ENCODE measurements around the gene THEMIS2.
"Not testable (repeated sequence)": the region's sequence is repeated elsewhere in the genome, so short reads cannot be mapped to it uniquely, and the experiment has no call there.

The THEMIS2 gene

DNA sequence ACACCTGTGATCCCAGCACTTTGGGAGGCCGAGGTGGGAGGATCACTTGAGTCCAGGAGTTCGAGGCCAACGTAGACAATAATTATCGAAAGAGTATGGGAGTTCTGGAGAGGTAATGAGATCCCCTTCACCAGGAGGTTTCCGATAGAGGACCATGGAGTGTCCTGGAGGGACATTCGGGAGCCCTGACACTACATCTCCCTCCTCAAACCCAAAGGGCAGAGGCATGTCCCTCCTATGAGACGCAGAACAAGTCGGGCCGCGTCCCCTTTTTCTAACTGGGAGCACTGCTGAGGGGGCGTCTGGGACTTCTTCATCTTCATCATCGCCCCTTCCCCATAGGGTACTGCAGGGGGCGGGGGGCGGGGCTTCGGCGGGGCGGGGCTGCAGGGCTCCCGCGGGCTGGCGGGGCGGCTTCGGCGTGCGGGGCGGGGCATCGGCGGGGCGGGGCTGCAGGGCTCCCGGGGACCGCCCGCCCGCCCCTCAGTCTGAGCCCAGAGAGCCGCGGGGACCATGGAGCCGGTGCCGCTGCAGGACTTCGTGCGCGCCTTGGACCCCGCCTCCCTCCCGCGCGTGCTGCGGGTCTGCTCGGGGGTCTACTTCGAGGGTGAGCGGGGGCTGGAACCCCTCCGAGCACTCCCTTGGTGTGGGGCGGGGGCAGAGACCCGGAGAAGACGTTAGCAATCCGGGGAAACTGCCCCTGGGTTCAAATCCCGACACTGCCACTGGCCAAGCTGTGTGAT lies at the start of gene THEMIS2:
Gene THEMIS2, plus strand, starts transcription at position 486 of the 743 bp plus-strand sequence. Its CDS starts 28 bp downstream, at position 514.
- DNase-seq, result peak; percentile 78

DNA sequence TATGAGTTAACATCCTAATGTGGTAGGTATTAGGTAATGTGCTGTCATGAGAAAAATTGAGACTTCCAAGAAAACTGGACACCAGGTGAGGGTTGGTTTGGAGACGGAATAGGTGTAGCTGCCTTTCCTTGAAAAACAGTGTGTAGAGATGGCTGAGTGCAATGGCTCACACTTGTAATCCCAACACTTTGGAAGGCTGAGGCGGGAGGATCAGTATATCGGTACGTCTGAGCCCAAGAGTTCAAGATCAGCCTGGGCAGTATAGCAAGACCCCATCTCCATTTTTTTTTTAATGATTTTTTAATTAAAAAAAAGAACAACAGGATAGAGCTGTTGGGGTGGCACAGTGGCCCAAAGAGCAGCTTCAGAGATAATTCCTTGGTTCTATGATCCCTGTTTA lies 48.6 kb upstream of the THEMIS2 start:
- DNase-seq, result no peak

DNA sequence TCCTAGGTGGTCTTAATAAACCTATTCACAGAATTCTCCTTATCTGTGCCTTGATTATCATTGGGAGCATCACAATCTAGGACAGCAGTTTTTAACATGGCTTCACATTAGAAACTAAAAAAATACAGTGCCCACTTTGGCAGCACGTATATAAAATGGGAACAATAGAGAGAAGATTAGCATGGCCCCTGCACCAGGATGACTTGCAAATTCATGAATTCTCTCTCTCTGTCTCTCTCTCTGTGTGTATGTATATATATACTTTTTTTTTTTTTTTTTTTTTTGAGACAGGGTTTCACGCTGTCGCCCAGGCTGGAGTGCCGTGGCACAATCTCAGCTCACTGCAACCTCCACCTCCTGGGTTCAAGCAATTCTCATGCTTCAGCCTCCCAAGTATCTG lies 47.9 kb upstream of the THEMIS2 start:
- DNase-seq, result no peak

DNA sequence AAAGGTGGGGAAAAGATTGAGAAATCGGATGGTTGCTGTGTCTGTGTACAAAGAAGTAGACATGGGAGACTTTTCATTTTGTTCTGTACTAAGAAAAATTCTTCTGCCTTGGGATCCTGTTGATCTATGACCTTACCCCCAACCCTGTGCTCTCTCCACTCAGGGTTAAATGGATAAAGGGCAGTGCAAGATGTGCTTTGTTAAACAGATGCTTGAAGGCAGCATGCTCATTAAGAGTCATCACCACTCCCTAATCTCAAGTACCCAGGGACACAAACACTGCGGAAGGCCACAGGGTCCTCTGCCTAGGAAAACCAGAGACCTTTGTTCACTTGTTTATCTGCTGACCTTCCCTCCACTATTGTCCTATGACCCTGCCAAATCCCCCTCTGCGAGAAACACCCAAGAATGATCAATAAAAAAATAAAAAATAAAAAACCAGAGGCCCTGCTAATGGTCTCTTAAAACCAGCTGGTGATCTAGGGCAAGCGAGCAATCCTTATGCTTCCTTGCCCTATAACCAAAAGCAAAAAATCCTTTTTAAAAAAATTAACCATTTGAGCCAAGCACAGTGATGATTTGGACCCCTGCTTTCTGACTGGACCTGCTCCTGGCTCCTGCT lies 42.9 kb upstream of the THEMIS2 start:
- DNase-seq, result peak; percentile 34

DNA sequence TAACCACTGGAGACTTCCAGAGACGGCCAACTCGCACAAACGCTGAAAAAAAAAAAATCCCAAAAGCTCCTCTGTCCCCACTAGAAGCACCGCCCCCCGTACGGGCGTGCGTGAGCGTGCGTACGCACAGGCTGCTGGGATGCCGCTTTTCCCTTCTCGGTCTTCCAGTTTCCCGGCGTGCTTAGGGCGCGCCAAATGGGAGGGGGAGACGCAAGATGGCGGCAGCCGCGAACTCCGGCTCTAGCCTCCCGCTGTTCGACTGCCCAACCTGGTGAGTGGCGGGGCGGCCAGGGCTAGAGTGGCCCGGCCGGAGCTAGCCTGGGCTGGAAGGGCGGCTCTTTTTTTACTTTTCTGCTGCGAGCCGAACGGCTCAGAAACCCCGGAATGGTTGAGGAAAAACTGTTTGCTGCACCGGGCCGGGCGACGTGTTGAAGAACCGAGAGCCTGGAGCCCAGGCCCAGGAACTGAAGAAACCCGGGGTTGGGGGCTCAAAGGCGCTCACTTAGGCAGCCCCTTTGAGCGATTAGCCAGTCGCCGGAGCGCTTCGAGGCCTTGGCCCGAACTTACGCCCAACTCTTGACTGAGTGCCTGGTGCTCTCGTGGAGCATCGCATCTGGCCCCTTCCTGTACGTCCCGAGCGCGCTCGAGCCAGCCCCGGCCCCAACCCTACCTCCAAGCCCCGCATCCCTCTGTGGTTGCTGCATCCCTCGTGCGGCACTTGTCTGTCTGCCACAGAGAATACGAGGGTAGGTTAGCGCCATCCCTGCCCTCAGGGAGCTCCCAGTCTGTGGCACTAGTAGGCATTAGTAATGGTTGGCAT lies 41.5 kb upstream of the THEMIS2 start, which contains the start of gene PPP1R8:
Gene PPP1R8, plus strand, starts transcription at position 162 of the 820 bp plus-strand sequence. Its CDS starts 54 bp downstream, at position 216.
- peak; percentile 99 for DNase-seq

DNA sequence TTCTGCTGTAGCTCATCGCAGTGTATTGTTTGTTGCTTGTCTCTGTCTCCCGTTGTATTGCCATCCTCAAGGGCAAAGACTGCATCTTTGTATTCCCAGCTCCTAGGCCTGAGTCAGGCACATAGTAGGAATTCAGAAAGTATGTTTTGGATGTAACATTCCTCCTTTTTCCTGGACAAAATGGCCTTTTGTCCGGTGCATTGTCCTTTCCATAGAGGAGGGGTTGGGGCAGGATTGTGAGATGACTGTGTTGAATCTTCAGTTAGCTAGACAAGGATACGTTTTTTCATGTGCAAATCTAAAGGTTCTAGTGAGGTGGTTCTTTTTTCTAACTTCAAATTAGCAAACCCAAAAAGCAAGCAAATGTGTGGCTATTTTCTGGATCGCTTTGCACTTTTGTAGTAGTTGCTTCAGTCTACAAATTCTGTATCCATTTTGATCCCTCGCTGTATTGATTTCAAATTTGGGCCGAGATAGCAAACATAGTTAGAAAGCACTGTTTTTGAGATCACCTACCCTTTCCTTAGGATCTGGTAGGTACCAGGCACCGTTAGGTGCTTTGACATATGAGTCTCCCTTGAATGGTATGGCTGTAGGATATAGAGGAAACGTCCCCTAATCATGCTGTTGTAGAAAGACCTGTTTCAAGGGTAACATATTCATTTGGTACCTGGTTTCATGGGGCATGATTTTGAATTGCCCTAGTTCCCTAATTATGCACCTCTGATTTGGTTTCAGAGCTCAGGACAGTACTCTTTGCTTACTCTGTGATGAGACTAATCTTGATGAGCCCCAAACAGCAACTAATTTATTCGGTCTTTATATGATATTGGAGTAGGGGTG lies 40.6 kb upstream of the THEMIS2 start:
- no peak for DNase-seq

DNA sequence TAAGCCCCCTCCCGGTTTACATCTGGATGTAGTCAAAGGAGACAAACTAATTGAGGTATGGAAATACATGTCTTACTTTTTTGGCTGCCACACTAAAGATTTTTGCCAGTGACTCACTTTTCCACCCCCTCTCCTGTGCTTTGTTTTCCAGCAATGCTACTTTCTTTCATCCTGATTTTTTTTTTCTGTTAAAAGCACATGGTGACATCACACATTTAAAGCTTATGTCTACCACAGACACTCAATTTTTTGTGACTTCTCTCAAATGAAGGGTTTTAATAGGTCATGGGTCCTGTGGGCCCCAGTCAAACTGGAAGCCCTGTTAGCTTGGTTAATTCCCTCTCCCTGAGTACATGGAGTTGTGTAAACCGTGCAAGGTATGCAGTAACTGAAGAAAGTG lies 39.6 kb upstream of the THEMIS2 start:
- no peak for DNase-seq

DNA sequence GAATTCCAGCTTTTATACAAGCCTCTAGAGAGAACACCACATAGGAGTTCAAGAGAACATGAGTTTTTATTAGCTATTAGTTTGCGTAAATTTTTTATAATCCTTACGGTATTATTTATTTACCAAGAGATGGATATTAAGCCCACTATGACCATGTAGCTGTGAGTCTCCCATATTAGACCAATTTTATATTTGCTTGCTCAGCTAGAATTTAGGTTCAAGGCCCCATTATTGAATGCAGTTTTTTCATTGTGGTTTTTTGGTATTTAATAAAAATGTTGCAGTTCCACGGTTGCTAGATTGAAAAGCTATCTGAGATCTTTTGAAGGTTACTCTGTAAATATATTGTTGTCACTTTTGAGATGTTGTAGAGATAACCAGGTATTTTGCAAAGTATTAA lies 38.9 kb upstream of the THEMIS2 start:
- DNase-seq, result no peak

DNA sequence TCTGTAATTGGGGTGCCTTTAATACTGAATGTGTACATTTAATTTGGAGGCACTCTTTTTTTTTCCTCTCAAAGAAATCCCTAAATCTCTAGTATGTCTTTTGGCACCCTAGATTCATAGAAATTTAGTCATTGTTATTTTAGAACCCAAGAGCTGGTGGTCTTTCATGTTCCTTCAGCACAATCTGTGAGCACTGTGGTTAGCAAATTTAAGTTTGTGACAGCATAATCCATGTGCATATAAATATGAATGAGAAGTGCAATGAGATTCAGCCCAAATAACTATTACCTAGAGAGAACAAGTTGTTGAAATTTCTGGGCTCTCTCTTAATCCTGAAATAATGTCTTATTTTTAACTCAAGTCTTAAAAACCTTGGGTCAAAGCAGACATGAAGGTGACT lies 37.3 kb upstream of the THEMIS2 start:
- no peak for DNase-seq

DNA sequence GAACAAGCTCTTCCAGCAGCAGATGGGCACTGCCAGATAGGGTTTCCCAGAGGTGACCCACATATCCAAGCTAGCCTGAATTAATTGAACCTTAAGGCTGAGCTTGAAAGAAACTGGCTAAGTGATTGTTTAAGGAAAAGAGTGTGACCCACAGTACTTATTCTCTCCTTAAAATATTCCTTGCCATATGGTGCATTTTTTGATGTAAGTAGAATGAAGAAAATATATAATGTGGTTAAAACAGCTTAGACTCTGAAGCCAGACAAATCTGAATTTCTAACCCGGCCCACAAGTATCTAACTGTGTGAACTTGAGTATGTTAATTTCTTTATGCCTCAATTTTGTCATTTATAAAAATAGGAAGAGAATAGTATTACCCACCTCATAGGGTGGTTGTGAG lies 36.8 kb upstream of the THEMIS2 start:
- no peak for DNase-seq

DNA sequence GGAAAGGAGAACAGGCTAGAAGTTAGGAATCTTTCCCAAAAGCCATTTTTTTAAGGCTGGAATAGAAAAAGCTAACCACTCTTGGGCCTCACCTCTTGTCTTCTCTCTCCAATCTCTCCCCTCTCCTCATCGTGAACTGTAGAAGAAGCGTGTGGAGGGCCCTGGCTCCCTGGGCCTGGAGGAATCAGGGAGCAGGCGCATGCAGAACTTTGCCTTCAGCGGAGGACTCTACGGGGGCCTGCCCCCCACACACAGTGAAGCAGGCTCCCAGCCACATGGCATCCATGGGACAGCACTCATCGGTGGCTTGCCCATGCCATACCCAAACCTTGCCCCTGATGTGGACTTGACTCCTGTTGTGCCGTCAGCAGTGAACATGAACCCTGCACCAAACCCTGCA lies 22.4 kb upstream of the THEMIS2 start:
- DNase-seq, result no peak

DNA sequence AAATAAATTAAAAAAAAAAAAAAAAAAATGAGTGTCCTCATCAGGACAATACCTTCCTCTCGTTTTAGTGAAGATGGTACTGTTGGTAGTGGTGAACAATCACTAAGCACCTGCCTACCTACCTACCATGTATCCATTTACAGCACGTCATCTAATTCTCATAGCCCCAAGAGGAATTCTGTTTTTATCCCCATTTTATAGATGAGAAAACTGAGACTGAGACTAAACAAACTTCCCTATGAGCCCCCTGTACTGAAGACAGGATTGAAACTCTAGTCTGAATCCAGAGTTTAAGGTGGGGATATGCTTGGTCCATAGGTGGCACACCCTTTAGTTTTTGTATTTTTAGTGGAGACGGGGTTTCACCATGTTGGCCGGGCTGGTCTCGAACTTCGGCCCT lies 17.3 kb upstream of the THEMIS2 start:
- no peak for DNase-seq

DNA sequence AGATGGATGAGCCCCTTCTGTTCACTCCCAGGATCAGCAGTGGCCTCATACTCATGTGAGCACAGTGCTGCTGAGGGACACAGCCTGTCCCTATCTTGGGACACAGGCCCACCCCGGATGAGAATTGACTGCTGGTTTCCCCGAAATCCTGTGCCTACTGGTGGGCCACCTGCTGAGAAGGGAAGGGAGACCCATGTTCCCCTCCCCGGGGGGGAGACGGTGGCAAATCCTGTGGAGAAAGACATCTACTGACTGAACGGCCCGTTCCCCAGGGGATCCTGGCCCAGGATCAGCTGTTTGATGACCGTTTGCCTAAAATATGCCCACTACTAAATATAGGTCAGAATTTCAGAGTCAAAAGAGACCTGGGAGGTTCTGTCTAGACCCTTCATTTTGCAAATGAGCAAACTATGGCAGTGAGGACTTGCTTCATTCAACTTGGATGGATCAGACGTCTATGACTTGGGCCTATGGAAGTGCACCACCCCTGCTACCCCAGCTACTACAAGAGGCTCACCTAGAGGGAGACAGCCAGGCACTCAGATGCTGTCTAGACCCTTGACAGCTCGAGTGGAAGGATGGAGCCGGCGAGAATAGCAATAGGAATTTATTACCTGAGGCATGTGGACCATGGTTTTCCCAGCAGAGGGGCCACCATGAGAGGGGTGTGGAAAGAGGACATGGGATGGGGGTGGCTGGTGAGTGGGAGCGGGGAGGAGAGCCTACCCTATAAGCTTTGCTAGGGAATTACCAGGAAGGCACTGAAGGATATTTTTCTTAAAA lies 15.6 kb upstream of the THEMIS2 start:
- DNase-seq, result no peak

DNA sequence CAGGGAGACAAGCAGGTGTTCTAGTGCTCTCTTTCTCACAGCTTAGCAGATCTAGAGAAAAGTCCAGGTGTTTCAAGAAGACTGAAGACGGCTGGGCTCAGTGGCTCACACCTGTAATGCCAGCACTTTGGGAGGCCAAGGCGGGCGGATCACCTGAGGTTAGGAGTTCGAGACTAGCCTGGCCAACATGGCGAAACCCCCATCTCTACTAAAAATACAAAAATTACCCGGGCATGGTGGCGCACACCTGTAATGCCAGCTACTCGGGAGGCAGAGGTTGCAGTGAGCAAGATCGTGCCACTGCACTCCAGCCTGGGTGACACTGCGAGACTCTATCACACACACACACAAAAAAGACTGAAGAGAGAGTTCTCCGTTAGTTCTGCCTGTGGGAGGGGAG lies 14.8 kb upstream of the THEMIS2 start:
- DNase-seq, result not testable (repeated sequence)

DNA sequence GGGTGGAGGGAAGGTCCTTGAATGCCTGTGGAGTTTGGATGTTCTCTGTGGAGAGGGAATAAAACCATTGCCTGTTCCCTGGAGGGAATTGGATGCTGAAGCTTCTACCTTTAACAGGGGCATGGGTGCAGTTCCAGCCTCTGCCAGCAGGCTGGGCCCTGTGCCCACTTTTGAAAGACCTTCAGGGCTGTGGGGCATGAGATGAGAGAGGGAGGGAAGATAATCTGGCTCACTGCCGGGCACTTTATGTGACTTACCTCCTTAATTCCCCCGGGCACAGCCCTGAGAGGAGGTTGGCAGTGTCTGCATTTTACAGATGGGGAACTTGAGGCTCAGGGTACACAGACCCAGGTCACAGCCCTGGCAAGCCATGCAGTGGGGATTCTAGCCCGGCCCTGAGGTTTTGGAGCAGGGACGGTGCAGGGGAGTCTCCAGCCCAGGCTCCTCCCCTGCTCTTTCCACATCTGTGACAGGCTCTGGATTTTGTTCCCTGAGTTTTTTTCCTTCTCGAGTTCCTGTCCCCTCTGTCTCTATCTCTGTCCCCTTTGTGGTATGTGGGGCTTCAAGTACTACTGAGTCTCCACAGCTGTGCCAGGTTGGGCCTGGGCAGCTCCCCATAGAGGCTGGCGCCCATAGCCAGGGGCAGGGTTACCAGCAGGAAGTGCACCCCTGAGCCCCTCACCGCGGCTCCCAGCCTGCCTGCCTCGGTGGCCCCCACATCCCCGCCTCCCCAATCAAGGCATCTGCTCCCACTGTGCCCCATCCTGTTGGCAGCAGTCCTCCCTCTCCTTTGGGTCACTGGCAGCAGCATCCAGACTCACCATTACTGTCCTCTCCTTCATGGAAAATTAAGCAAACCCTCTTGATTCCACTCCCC lies 14.0 kb upstream of the THEMIS2 start:
- DNase-seq, result peak; percentile 95

DNA sequence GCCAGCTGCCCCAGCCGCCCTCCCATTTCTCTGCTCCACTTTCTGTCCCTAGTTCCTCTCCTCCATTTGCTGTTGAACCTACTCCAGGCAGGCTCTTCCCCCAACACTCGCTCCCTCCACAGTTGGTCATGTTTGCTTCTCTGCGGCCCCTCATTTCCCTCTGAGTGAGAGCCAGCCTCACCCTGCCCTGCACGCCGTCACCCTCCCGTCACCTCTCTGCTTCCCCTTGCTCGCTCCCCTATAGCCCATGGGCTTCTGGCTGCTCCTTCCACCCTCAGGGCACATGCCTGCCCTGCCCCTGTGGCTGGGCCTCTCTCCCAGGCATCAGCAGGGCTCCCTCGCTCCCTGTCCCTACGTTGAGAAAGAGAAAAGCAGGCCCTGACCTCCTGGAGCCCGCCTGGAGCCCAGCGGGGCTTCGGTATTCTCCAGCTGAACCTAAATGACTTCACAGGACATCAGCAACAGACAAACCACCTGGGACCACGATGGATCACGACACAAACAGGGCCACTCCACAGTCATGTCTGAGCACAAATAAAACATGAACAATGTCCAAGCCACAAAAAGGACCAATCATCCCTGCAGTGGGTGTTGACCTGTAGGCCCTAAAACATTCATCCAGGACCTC lies 13.3 kb upstream of the THEMIS2 start:
- no peak for DNase-seq

DNA sequence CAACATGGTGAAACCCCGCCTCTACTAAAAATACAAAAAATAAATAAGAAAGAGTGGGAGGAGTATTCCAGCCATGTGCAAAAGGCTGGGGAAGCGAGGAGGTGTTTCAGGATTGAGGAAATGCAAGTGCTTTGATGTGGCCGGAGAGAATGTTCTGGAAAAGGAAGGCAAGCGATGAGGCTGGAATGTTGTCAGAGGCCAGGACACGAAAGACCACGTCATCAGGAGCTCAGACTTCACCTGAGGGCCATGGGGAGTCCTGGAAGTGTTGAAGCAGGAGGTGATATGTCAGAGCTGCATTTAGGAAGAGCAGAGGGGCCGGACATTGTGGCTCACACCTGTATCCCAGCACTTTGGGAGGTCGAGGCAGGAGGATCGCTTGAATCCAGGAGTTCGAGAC lies 10.9 kb upstream of the THEMIS2 start:
- no peak for DNase-seq

DNA sequence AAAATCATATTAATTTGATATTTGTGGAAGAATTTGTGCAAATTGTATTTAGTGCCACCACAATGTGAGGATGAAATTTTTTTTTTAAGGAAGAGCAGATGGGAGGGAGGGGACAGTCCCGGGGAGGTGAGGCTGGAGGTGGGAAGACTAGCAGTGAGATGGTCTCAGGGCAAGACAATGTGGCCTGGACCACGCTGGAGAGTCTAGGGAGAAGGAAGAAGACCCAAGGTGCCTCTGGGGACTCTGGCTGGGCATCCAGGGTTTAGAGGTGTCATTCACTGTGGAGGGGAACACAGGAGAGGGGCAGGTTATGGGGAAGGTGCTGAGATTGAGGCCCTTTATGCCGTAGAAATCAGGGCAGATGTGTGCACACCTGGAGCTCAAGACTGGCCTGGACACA lies 10.3 kb upstream of the THEMIS2 start:
- DNase-seq, result no peak

DNA sequence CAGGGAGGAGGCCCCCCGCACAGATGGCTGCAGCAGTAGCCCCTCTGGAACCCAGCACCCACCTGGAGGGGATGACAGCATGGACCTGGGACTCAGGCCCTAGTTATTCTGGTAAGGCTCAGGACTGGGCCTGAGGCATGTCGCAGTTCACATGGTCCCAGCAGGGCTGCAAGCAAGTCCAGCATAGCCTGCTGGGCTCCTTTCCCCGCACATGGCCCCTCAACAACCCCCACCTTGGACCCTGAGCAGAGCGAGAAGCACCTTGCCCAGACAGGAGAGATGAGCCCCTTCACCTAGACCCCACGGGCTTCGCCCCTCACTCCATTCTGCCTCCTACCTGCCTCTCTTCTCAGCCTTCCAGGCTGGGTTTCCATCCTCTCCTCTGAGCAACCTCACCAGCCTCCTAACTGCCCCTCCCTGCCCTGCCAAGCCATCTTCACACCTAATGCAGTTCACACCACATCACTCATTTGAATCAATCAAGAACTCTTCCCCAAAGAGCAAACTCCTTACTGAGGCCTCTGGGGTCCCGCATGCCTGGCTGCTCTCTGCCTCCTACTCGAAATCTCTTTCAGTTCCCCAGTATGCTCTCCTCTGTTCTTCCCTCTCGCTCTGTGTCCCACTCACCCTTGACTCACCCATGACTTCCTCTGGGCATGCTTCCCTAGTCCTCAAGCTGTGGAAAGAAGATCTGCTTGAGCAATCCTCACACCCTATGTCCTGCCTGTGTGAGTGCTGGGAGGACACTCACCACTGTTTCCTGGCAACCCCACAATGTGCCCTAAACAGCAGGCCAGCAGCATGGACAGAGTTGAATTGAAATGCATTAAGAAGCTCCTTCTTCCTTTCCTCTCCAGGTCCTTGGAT lies 9.4 kb upstream of the THEMIS2 start:
- DNase-seq, result no peak

Data from NCI-H82 (cell line).